ENCODE data around the gene PQBP1. TPM values are rescaled to one million over a fixed set of nuclear protein-coding genes. Genes with fewer than 3 reads are reported as not detected.
A peak's percentile ranks its signal among the peaks of the same experiment; 100 is the strongest.

PQBP1 gene
- total RNA-seq, 4 donors from 2014 or later, result 46.4 to 90.7 (median 70.3) TPM

DNA sequence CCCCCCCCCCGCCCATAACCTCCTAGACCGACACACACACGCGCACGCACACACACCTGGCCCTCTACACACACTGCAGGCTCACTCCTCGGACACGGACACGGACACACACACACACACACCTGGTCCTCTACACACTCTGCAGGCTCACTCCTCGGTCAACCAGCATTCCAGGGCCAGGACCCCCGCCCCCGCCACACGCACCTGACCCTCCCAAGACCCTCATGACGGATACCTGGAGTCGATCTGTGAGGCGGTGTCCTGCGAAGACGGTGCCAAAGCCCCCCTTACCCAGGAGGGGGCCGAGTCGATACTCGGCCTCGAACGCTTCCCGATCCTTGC is 20.5 kb downstream of the PQBP1 start:
- no peak for DNase-seq
- intact Hi-C loops (cut with DNase I; ENCODE audit: low total_unique reads), result no loop called here
- Histone ChIP-seq H3K9me3 (no peaks in the 10 kb centered on the region), H3K4me3 (peak overlapping the region; percentile 59 to 68), H3K36me3 (no peaks in the 10 kb centered on the region), H3K4me1 (no peaks in the 10 kb centered on the region), H3K27me3 (no peaks in the 10 kb centered on the region), H3K27ac (peak overlapping the region; percentile 77 to 88)
- TF ChIP-seq POLR2A (IDR thresholded peaks at IDR 0.05), result no peak
- TF ChIP-seq, protein P1, sequence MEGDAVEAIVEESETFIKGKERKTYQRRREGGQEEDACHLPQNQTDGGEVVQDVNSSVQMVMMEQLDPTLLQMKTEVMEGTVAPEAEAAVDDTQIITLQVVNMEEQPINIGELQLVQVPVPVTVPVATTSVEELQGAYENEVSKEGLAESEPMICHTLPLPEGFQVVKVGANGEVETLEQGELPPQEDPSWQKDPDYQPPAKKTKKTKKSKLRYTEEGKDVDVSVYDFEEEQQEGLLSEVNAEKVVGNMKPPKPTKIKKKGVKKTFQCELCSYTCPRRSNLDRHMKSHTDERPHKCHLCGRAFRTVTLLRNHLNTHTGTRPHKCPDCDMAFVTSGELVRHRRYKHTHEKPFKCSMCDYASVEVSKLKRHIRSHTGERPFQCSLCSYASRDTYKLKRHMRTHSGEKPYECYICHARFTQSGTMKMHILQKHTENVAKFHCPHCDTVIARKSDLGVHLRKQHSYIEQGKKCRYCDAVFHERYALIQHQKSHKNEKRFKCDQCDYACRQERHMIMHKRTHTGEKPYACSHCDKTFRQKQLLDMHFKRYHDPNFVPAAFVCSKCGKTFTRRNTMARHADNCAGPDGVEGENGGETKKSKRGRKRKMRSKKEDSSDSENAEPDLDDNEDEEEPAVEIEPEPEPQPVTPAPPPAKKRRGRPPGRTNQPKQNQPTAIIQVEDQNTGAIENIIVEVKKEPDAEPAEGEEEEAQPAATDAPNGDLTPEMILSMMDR (IDR thresholded peaks at IDR 0.05), result no peak

DNA sequence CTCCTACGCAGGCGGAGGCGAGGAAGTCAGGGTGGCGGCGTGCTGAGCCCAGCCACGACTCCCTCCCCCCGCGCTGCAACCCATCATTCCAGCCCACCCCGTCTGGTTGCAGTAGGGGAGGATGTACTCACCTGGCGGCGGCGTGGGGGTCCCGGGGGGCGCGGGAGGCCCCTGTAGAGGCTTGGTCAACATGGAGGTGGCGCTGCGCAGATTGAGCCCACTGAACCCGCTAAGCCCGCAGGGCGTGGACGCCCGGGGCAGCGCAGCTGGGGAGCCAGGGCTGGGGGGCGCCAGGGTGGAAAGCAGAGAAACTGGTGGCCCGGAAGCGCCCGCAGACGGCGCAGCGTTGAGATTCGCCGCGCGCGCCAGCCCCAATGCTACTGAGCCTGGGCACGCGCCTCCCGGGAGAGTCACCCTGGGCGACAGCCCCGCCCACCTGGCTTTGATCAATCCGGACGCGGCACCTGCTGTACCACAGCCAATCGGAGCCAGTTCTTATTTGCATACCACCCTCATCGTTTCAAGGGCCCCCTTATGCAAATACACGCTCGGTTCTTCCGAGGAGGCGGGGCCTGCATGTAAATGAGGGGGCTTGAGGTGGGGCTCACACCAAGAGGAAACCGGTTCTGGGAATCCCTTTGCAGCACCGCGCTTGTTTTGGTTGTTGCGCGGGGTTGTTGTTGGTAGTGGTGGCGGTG is 21.1 kb downstream of the PQBP1 start, which contains the start of gene PIM2:
PIM2 (minus strand) TSS at position 382 of the 698 bp plus-strand sequence; CDS start at position 192, 190 bp downstream.
- no peaks in the 10 kb centered on the region for H3K36me3 ChIP-seq
- no peaks in the 10 kb centered on the region for H3K27me3 ChIP-seq
- no peaks in the 10 kb centered on the region for H3K9me3 ChIP-seq
- intact Hi-C loops (cut with DNase I; ENCODE audit: low total_unique reads), result no loop called here
- DNase-seq, result peak; percentile 83 to 91
- H3K4me3 ChIP-seq, result peak within 1 kb of the TSS; percentile 59 to 68
- TF ChIP-seq POLR2A (IDR thresholded peaks at IDR 0.05), result peak; percentile 88 to 94
- TF ChIP-seq, protein P1 (IDR thresholded peaks at IDR 0.05), result peak in 1 of 4 experiments; percentile 5
- H3K27ac ChIP-seq, result peak within 1 kb of the TSS; percentile 77 to 88
- H3K4me1 ChIP-seq, result no peaks in the 10 kb centered on the region

DNA sequence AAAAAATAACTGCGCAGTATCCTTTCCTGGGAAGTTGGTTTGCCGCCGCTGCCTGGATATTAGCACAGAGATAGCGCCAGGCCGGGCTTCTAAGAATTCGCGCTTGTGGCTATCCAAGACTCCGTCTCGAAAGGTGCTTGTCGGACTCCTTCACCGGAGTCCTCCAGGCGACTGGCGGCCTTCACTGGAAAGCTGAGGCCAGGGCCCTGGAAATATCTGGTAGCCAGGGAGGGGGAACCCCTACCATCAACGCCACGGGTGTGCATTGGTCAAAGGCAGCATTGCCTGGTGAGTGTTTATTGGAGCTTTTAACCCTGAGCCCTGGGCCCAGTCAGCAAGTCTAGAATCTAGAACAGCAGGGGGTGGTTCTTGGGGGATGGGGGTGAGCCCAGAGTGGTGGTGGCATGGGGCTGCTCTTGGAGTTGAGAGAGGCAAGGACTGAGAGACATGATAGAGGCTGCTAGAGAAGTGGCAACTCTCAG is 21.7 kb downstream of the PQBP1 start:
- Histone ChIP-seq H3K27me3 (no peaks in the 10 kb centered on the region), H3K4me1 (no peaks in the 10 kb centered on the region), H3K36me3 (no peaks in the 10 kb centered on the region), H3K9me3 (no peaks in the 10 kb centered on the region), H3K27ac (peak overlapping the region; percentile 77 to 88), H3K4me3 (peak overlapping the region; percentile 59 to 68)
- intact Hi-C loops (cut with DNase I; ENCODE audit: low total_unique reads), result no loop called here
- no peak for DNase-seq
- TF ChIP-seq, protein P1 (IDR thresholded peaks at IDR 0.05), result no peak
- TF ChIP-seq POLR2A (IDR thresholded peaks at IDR 0.05), result no peak

DNA sequence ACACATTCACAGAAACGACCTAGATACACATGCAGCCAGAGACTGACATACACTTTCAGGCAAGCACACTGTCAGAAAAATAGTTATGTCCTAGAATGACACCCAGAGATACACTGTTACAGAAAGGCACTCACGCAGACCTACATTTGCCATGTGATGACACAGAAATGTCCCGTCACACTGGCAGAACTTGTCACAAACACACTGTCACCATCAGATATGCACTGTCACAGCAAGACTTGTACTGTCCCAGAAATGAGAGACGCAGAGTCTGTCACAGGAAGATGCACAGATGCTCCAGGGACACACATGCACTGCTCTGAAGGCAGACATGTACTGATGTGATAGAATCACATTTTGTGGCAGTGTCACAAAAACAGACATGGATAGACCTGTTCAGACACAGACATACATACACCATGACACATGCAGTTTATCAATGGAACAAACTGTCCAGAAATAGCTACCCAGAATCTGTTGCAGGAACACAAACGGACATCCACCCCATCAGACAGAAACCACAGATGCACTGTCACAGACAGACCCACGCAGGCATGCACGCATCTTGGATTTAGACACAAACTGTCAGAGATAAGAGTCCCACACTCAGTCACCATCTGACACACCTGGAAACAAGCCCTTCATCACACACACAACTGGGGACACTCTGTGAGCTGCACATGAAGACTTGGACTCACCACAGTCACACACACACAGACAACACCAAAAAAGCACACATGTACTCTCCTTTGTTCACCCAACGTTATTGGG is 22.4 kb downstream of the PQBP1 start:
- no peak for DNase-seq

More for the DNA sequence above, 22.4 kb downstream of the PQBP1 start:
- no peaks in the 10 kb centered on the region for H3K4me1 ChIP-seq
- peak overlapping the region in 1 of 2 donors; percentile 88 for H3K27ac ChIP-seq
- no peak for TF ChIP-seq POLR2A (IDR thresholded peaks at IDR 0.05)
- TF ChIP-seq, protein P1 (IDR thresholded peaks at IDR 0.05), result no peak
- no peak overlapping the region for H3K4me3 ChIP-seq
- no peaks in the 10 kb centered on the region for H3K36me3 ChIP-seq
- no peaks in the 10 kb centered on the region for H3K27me3 ChIP-seq
- intact Hi-C loops (cut with DNase I; ENCODE audit: low total_unique reads), result no loop called here
- no peaks in the 10 kb centered on the region for H3K9me3 ChIP-seq

Measured in uterus (tissue), 4 donors.